ENCODE data around the gene LPIN3. TPM values are rescaled to one million over a fixed set of nuclear protein-coding genes. Genes with fewer than 3 reads are reported as not detected.

The LPIN3 gene
- total RNA-seq, 1 experiment from 2014 or later: 18.5 TPM

DNA sequence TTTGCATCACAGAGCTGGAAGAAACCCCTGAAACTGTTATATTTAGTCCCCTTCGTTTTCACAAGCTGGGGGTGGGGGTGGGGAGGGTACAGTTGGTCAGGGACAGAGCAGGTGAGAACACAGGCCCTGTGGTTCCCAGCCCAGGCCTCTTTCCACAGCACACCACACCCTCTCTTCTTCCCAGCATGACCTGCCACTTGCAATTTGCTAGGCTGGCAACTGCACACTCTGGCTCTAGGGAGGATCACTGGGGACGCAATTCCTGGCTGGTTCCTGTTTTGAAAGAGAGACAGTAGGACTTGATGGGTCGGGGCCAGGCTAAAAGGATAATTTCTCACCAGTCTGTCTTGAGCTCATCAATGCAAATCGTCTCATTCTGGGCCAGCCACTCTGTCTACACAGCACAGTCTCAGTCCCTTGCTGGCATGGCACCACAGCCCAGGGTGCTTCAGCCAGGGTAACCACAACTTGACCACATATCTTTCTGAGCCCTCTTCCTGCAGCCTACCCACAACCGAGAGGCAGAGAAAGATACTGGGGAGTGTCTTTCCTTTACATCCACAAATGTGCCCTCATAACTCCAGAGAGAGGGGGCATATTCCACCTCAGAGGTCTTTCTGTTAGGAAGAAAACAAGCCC, 67.7 kb downstream of the LPIN3 start:
- Histone ChIP-seq H3K9me2 (ENCODE audit: insufficient read depth) (no peaks in the 10 kb centered on the region), H3K27ac (ENCODE audit: low read depth, low read length) (no peak overlapping the region), H3K27me3 (ENCODE audit: insufficient read depth, low read length) (no peaks in the 10 kb centered on the region), H2AFZ (ENCODE audit: low read depth, low read length, poor library complexity, severe bottlenecking) (no peak overlapping the region), H3K36me3 (ENCODE audit: control insufficient read depth in 1 of 2, insufficient read depth in 2 of 2, low read length in 2 of 2) (peaks cover 0 to 6% of the 10 kb centered on the region in 2 experiments; a peak in 2 of 4 replicates), H3K9ac (ENCODE audit: low read length) (no peak overlapping the region), H3K9me3 (ENCODE audit: control insufficient read depth in 1 of 2, insufficient read depth in 1 of 2, low read depth in 1 of 2, low read length in 2 of 2) (no peaks in the 10 kb centered on the region), H3K4me2 (ENCODE audit: low read length) (no peak overlapping the region), H3K79me2 (ENCODE audit: insufficient read depth, low read length) (no peaks in the 10 kb centered on the region), H3K4me3 (replicated peaks in 1 of 2; ENCODE audit: low read depth in 1 of 2, low read length in 2 of 2) (no peak overlapping the region), H4K20me1 (ENCODE audit: insufficient read depth) (no peaks in the 10 kb centered on the region), H3K4me1 (ENCODE audit: control insufficient read depth in 1 of 2, insufficient read depth in 2 of 2, low read length in 2 of 2) (no peaks in the 10 kb centered on the region)
- RAD21 ChIA-PET (ENCODE audit: low non-redundant PET in 1 of 2, low total read pairs in 2 of 2, uncharacterized antibody in 2 of 2, unreplicated experiment in 2 of 2): no interaction called here
- no peak for DNase-seq (ENCODE audit: low read depth, low spot score)
- no peak for ATAC-seq
- CTCF ChIA-PET: interaction anchor here (0.7 kb wide), 1 partner anchor 273 kb away, joined by 3 read pairs; no protein-coding TSS in a partner anchor
- no TSS peak for BruUV-seq (replicated peaks)
- POLR2A ChIA-PET: no interaction called here
- intact Hi-C loops (cut with micrococcal nuclease): no loop called here
- TF ChIP-seq ZFX (IDR thresholded peaks at IDR 0.05): no peak
- no peak for TF ChIP-seq EZH2 (IDR thresholded peaks at IDR 0.05)
- no peak for TF ChIP-seq FOSL1 (IDR thresholded peaks at IDR 0.05; ENCODE audit: low read depth)
- no peak for TF ChIP-seq TCF7L2 (IDR thresholded peaks at IDR 0.05; ENCODE audit: borderline replicate concordance, extremely low read depth, insufficient read depth, insufficient read length)
- TF ChIP-seq ZNF274 (IDR thresholded peaks at IDR 0.05; ENCODE audit: low read depth, low read length): no peak
- no peak for TF ChIP-seq CBX3 (IDR thresholded peaks at IDR 0.05; ENCODE audit: low read depth)
- no peak for TF ChIP-seq CEBPB (IDR thresholded peaks at IDR 0.05; ENCODE audit: low read depth)
- no peak for TF ChIP-seq SIN3A (IDR thresholded peaks at IDR 0.05; ENCODE audit: low read depth)

DNA sequence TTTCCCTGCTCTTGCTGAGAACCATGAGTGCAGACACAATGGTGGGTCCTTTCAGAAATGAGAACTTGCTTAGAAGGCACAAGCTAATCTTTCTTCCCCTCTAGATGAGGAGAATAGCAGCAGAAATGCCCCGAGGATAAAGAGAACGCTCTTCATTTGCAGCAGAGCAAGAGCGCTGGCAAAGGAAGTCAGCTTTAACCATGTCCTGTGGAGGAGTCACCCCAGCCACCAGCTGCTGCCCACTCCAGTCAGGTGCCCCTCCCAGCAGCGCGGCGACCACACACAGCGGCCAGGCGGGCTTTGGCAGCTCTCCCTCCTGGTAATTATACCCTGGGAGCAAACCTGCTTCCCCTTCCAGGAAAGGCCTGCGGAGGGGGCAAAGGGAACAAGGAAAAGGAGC, 68.4 kb downstream of the LPIN3 start:
- Histone ChIP-seq H3K79me2 (ENCODE audit: insufficient read depth, low read length) (no peaks in the 10 kb centered on the region), H3K27me3 (ENCODE audit: insufficient read depth, low read length) (no peaks in the 10 kb centered on the region), H2AFZ (ENCODE audit: low read depth, low read length, poor library complexity, severe bottlenecking) (no peak overlapping the region), H3K9me2 (ENCODE audit: insufficient read depth) (no peaks in the 10 kb centered on the region), H4K20me1 (ENCODE audit: insufficient read depth) (no peaks in the 10 kb centered on the region), H3K4me3 (replicated peaks in 1 of 2; ENCODE audit: low read depth in 1 of 2, low read length in 2 of 2) (no peak overlapping the region), H3K9me3 (ENCODE audit: control insufficient read depth in 1 of 2, insufficient read depth in 1 of 2, low read depth in 1 of 2, low read length in 2 of 2) (no peaks in the 10 kb centered on the region), H3K4me2 (ENCODE audit: low read length) (no peak overlapping the region), H3K4me1 (ENCODE audit: control insufficient read depth in 1 of 2, insufficient read depth in 2 of 2, low read length in 2 of 2) (no peaks in the 10 kb centered on the region), H3K36me3 (ENCODE audit: control insufficient read depth in 1 of 2, insufficient read depth in 2 of 2, low read length in 2 of 2) (peaks cover 0 to 6% of the 10 kb centered on the region in 2 experiments; a peak in 2 of 4 replicates), H3K27ac (ENCODE audit: low read depth, low read length) (no peak overlapping the region), H3K9ac (ENCODE audit: low read length) (no peak overlapping the region)
- BruUV-seq (replicated peaks): no TSS peak
- intact Hi-C loops (cut with micrococcal nuclease): no loop called here
- ChIA-PET RAD21 (ENCODE audit: low non-redundant PET in 1 of 2, low total read pairs in 2 of 2, uncharacterized antibody in 2 of 2, unreplicated experiment in 2 of 2) (no interaction called here), CTCF (no interaction called here), POLR2A (no interaction called here)
- DNase-seq (ENCODE audit: low read depth, low spot score) (no peak), ATAC-seq (no peak)
- TF ChIP-seq, protein P1, sequence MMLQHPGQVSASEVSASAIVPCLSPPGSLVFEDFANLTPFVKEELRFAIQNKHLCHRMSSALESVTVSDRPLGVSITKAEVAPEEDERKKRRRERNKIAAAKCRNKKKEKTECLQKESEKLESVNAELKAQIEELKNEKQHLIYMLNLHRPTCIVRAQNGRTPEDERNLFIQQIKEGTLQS (IDR thresholded peaks at IDR 0.05): no peak
- TF ChIP-seq POLR2AphosphoS5 (IDR thresholded peaks at IDR 0.05; ENCODE audit: low read depth, low read length): no peak
- TF ChIP-seq YY1 (IDR thresholded peaks at IDR 0.05; ENCODE audit: extremely low read depth, insufficient replicate concordance, low read depth, low read length): no peak
- TF ChIP-seq SIN3A (IDR thresholded peaks at IDR 0.05; ENCODE audit: low read depth): no peak
- no peak for TF ChIP-seq TCF7L2 (IDR thresholded peaks at IDR 0.05; ENCODE audit: borderline replicate concordance, extremely low read depth, insufficient read depth, insufficient read length)
- no peak for TF ChIP-seq SRF (IDR thresholded peaks at IDR 0.05; ENCODE audit: low read depth)
- TF ChIP-seq, protein P2, sequence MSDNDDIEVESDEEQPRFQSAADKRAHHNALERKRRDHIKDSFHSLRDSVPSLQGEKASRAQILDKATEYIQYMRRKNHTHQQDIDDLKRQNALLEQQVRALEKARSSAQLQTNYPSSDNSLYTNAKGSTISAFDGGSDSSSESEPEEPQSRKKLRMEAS (IDR thresholded peaks at IDR 0.05): no peak
- TF ChIP-seq CEBPB (IDR thresholded peaks at IDR 0.05; ENCODE audit: low read depth): no peak
- no peak for TF ChIP-seq CBX3 (IDR thresholded peaks at IDR 0.05; ENCODE audit: low read depth)
- TF ChIP-seq, protein P3, sequence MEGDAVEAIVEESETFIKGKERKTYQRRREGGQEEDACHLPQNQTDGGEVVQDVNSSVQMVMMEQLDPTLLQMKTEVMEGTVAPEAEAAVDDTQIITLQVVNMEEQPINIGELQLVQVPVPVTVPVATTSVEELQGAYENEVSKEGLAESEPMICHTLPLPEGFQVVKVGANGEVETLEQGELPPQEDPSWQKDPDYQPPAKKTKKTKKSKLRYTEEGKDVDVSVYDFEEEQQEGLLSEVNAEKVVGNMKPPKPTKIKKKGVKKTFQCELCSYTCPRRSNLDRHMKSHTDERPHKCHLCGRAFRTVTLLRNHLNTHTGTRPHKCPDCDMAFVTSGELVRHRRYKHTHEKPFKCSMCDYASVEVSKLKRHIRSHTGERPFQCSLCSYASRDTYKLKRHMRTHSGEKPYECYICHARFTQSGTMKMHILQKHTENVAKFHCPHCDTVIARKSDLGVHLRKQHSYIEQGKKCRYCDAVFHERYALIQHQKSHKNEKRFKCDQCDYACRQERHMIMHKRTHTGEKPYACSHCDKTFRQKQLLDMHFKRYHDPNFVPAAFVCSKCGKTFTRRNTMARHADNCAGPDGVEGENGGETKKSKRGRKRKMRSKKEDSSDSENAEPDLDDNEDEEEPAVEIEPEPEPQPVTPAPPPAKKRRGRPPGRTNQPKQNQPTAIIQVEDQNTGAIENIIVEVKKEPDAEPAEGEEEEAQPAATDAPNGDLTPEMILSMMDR (IDR thresholded peaks at IDR 0.05 in 2 of 3, conservative IDR thresholded peaks at IDR 0.05 in 1 of 3; ENCODE audit: borderline replicate concordance in 1 of 3, insufficient read depth in 1 of 3, low read depth in 2 of 3, low read length in 2 of 3): no peak
- TF ChIP-seq EZH2phosphoT487 (IDR thresholded peaks at IDR 0.05; ENCODE audit: borderline replicate concordance): no peak
